ENCODE measurements around the gene LSG1. TPM values are rescaled to one million over a fixed set of nuclear protein-coding genes. Genes with fewer than 3 reads are reported as not detected.

Gene LSG1
- total RNA-seq, 1 experiment from 2014 or later: 45.8 TPM

DNA sequence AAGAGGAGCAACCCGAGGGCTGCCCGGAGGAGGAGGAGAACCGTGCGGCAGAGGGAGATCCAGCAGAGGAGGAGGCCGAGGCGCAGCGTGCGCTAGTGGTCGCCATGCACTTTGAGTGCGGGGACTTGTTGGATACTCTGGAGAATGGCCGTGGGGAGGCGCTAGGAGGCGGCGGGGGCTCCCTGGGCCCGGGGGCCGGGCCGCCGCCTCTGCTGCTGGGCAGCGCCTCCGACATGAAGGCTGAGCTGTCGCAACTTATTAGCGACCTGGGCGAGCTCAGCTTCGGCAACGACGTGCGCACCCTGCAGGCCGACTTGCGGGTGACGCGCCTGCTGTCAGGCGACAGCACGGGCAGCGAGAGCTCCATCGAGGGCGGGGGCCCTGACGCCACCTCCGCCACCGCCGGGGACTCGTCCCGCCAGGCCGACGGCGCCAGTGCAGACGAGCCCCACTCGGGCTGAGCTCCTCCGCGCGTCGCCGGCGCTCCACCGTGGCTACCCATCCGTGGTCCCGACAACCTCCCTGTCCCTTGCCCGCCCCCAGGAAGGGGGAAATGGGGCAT, 15.7 kb upstream of the LSG1 start (continued):
- TF ChIP-seq, protein P1, sequence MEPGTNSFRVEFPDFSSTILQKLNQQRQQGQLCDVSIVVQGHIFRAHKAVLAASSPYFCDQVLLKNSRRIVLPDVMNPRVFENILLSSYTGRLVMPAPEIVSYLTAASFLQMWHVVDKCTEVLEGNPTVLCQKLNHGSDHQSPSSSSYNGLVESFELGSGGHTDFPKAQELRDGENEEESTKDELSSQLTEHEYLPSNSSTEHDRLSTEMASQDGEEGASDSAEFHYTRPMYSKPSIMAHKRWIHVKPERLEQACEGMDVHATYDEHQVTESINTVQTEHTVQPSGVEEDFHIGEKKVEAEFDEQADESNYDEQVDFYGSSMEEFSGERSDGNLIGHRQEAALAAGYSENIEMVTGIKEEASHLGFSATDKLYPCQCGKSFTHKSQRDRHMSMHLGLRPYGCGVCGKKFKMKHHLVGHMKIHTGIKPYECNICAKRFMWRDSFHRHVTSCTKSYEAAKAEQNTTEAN (CRISPR knock-in tag; IDR thresholded peaks at IDR 0.05): peak; percentile 21; the same call in 1 of the 2 replicates
- TF ChIP-seq E2F5 (CRISPR knock-in tag; IDR thresholded peaks at IDR 0.05) (peak; percentile 47; the same call in 1 of the 2 replicates), FOXK1 (CRISPR knock-in tag; IDR thresholded peaks at IDR 0.05) (peak; percentile 55; the same call in 1 of the 2 replicates), CREM (CRISPR knock-in tag; IDR thresholded peaks at IDR 0.05) (no peak), PRDM15 (CRISPR knock-in tag; IDR thresholded peaks at IDR 0.05) (no peak), SMAD3 (CRISPR knock-in tag; IDR thresholded peaks at IDR 0.05; ENCODE audit: borderline replicate concordance) (no peak), ZNF281 (CRISPR knock-in tag; IDR thresholded peaks at IDR 0.05) (0 out of 2 replicates have a peak, but pooled peaks have one; percentile 11), TEAD4 (CRISPR knock-in tag; IDR thresholded peaks at IDR 0.05) (no peak), TP53 (CRISPR knock-in tag; IDR thresholded peaks at IDR 0.05) (no peak), JAZF1 (CRISPR knock-in tag; IDR thresholded peaks at IDR 0.05) (no peak), KAT7 (CRISPR knock-in tag; IDR thresholded peaks at IDR 0.05; ENCODE audit: borderline replicate concordance) (no peak), CDX4 (CRISPR knock-in tag; IDR thresholded peaks at IDR 0.05; ENCODE audit: borderline replicate concordance) (no peak), CTCF (IDR thresholded peaks at IDR 0.05) (peak; percentile 31; the same call in 1 of the 2 replicates)
- TF ChIP-seq, protein P2, sequence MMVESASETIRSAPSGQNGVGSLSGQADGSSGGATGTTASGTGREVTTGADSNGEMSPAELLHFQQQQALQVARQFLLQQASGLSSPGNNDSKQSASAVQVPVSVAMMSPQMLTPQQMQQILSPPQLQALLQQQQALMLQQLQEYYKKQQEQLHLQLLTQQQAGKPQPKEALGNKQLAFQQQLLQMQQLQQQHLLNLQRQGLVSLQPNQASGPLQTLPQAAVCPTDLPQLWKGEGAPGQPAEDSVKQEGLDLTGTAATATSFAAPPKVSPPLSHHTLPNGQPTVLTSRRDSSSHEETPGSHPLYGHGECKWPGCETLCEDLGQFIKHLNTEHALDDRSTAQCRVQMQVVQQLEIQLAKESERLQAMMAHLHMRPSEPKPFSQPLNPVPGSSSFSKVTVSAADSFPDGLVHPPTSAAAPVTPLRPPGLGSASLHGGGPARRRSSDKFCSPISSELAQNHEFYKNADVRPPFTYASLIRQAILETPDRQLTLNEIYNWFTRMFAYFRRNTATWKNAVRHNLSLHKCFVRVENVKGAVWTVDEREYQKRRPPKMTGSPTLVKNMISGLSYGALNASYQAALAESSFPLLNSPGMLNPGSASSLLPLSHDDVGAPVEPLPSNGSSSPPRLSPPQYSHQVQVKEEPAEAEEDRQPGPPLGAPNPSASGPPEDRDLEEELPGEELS (CRISPR knock-in tag; IDR thresholded peaks at IDR 0.05): peak; percentile 91
- TF ChIP-seq, protein P3, sequence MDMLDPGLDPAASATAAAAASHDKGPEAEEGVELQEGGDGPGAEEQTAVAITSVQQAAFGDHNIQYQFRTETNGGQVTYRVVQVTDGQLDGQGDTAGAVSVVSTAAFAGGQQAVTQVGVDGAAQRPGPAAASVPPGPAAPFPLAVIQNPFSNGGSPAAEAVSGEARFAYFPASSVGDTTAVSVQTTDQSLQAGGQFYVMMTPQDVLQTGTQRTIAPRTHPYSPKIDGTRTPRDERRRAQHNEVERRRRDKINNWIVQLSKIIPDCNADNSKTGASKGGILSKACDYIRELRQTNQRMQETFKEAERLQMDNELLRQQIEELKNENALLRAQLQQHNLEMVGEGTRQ (CRISPR knock-in tag; IDR thresholded peaks at IDR 0.05): no peak
- TF ChIP-seq, protein P4, sequence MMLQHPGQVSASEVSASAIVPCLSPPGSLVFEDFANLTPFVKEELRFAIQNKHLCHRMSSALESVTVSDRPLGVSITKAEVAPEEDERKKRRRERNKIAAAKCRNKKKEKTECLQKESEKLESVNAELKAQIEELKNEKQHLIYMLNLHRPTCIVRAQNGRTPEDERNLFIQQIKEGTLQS (CRISPR knock-in tag; conservative IDR thresholded peaks at IDR 0.05): no peak
